Keratinocyte (primary cell): ENCODE results near the gene SERTM1.

Experiments used
- EZH2 ChIP-seq: IDR thresholded peaks from one replicate; pipeline ENCODE4 v1.6.1; 2012; ENCODE audit warnings: inconsistent platforms, mild to moderate bottlenecking, low read length, moderate library complexity
- TF ChIP-seq, protein P1 (sequence below), 3 experiments: IDR thresholded peaks in 1 of 3; conservative IDR thresholded peaks in 1 of 3; optimal IDR thresholded peaks in 1 of 3; 2 replicates in 2 of 3; 3 replicates in 1 of 3; pipeline versions ENCODE3 to v1.5.1; 2011; ENCODE audit warnings: low read length in 3 of 3, mild to moderate bottlenecking in 3 of 3, moderate library complexity in 2 of 3, control low read depth in 1 of 3, inconsistent platforms in 1 of 3; ENCODE audit not compliant: insufficient read depth in 2 of 3; ENCODE audit errors: extremely low read depth in 1 of 3

- TF ChIP-seq EZH2: no peak
- TF ChIP-seq, protein P1, sequence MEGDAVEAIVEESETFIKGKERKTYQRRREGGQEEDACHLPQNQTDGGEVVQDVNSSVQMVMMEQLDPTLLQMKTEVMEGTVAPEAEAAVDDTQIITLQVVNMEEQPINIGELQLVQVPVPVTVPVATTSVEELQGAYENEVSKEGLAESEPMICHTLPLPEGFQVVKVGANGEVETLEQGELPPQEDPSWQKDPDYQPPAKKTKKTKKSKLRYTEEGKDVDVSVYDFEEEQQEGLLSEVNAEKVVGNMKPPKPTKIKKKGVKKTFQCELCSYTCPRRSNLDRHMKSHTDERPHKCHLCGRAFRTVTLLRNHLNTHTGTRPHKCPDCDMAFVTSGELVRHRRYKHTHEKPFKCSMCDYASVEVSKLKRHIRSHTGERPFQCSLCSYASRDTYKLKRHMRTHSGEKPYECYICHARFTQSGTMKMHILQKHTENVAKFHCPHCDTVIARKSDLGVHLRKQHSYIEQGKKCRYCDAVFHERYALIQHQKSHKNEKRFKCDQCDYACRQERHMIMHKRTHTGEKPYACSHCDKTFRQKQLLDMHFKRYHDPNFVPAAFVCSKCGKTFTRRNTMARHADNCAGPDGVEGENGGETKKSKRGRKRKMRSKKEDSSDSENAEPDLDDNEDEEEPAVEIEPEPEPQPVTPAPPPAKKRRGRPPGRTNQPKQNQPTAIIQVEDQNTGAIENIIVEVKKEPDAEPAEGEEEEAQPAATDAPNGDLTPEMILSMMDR (optimal IDR thresholded peaks at IDR 0.05 in 1 of 3, IDR thresholded peaks at IDR 0.05 in 1 of 3, conservative IDR thresholded peaks at IDR 0.05 in 1 of 3; ENCODE audit: extremely low read depth in 1 of 3, insufficient read depth in 2 of 3, low read length in 3 of 3): no peak
Measured at GRCh38 chr13:36681894-36682624, 8.2 kb downstream of the SERTM1 start.
